DMS114 treated with DMSO at 0.1 percent for 48 hours (cell line): ENCODE measurements around the gene GMNC.
"Not testable (repeated sequence)": the region's sequence is repeated elsewhere in the genome, so short reads cannot be mapped to it uniquely, and the experiment has no call there.

Source experiments
- DNase-seq: peaks from one replicate; lab custom pipeline; 2025; ENCODE audit not compliant: unreplicated experiment; lab: John Stamatoyannopoulos, UW

The GMNC gene

DNA sequence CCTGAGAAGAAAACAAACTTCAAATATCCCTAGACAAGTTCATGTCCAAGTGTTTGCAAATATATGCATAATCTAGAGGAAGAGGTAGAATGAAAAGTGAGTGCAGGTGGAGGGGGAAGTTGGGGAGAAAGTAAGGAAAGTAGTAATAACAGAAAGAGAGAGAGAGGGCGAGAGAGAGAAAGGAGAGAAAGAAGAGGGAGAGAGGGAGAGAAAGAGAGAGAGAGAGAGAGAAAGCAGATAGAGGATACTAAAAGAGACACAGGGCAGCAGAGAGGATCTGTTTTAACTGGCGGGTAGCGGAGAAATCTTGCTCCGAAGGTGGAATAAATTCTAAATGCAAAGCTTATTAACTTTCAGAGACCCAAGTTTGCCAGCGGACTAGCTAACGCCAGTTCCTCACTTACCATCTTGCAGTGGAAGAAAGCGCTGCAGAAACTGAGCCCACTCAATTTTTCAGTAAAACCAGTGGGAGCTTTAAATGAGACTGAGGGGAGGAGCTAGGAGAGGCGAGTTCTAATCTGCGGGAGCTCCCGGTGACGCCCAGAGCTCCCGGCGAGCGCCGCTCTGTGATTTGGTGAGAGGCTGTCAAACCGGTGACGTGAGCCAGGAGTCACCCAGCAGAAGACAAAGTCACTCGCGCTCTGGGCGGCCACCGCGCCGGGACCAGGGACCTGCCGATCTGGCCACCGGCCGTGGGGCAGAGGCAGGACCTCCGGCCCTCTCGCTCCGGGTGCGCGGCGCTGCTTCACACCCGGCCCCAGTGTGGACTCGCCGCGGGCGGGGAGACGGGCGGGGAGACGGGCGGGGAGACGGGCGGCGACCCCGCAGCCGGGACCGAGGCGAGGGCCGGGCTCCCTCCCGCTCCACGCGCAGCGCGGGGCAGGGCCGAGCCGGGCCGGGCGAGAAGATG is at the start of gene GMNC:
TSS of gene GMNC (minus strand) at position 486 of the 910 bp plus-strand sequence. CDS start at position 407, 79 bp downstream.
- DNase-seq: no peak

GRCh38 chr3:190911382-190911781 is 48.9 kb upstream of the GMNC start:
- DNase-seq: no peak

DNA sequence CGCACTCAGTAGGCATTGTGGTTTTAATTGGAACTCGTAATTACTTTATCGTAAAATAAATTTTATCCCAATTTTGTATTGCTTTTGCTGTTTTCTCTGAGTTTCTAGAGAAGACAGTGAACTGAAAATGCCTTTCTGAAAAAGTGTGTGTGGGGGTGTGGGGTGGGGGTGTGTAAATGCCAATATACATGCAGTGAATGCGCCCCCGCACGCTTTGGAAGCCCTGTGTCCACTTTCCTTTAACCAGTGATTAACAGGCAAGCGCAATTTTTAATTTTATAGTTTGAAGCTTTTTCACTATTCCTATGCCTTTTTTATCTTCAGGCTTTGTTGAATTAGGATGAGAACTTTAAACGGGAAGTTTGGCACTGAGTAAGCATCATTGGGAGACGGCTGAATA is 47.4 kb upstream of the GMNC start:
- no peak for DNase-seq

GRCh38 chr3:190903156-190903555 is 40.7 kb upstream of the GMNC start:
- no peak for DNase-seq

GRCh38 chr3:190902292-190902691 is 39.8 kb upstream of the GMNC start:
- no peak for DNase-seq

DNA sequence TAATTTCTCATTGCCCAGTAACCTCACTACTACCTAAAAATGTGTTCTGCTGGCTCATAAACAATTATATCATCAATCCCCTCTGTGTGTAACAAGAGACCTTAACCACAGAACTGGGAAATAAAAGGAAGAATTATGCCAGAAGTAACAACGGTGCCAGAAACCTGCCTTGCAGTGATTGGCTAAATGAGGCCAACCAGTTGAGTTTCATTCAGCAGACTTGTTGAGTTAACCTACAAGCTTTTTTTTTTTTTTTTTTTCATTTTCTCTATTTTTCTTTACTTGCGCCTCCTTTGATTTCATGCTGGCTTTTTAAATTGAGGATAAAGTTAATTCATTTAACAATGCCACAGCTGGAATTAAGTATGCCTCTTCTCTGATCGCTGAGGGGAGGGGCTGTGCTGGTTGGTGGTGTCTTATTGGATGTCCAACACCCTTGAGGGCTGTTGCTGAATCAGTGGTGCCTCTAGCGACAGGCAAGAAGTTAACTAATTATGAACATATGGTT is 30.0 kb upstream of the GMNC start:
- DNase-seq: no peak

DNA sequence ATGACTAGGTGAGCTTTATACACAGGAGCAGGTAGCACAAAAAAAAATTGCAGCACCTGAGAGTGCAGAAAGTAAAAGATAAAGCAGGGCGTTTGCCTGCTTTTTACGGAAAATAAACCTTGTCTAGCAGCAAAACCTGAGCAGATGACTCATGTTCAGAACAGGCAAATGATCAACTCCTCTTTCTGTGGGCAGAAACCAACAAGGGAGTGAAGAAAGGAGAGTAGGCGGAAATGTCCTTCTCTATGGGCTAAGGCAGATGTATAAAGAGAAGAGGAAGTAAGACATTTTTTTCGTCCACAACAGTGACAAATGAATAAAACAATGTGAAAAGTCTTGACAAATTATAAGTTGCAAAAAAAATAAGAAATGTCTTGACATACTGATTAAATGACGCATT is 24.5 kb upstream of the GMNC start:
- DNase-seq: no peak

GRCh38 chr3:190883973-190884832 is 21.7 kb upstream of the GMNC start:
- DNase-seq: peak; percentile 64

GRCh38 chr3:190883141-190883540 is 20.6 kb upstream of the GMNC start:
- no peak for DNase-seq

- DNase-seq: no peak
These were observed 15.4 kb upstream of the GMNC start for GRCh38 chr3:190877925-190878324.

- DNase-seq: not testable (repeated sequence)
These were observed 13.9 kb upstream of the GMNC start for GRCh38 chr3:190876433-190876832.

DNA sequence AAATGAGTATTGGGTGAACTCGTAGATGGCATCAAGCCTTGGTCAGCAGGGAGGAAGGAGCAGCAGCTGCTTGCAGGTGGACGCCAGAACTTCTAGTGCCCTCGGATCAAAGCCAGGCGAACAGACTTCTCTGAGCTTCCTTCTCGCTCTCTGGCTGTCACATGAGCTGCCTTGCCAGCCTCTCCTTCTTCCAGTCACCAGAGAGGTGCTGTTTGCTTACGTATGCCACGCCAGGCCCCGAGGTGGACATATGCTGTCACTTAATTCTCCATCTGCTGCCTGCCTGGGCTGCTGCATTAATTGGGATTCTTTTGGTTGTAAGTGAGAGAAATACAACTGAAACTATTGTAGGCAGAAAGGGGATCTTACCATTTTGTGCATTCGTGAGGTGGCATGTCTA is 12.6 kb upstream of the GMNC start:
- not testable (repeated sequence) for DNase-seq

- DNase-seq: no peak
These were observed 7.6 kb upstream of the GMNC start for GRCh38 chr3:190870127-190870526.

DNA sequence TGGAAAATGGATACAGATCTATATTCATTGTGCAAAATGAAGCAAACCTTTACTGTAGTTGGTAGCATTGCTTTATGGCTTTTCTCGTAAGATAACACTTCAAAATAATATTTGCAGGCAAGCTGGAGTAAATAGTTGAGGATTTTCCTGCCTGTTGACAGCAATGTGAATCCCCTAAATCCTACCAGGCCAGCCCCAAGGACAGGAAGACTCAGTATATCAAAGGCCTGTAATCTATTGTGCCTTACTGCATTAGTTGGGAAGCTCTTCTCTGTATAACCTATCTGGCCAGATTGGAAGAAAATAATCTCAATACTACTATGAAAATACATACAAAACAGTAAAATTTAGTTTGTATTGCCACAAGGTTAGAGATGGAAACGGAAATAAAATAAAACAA is 4.6 kb upstream of the GMNC start:
- DNase-seq: no peak

DNA sequence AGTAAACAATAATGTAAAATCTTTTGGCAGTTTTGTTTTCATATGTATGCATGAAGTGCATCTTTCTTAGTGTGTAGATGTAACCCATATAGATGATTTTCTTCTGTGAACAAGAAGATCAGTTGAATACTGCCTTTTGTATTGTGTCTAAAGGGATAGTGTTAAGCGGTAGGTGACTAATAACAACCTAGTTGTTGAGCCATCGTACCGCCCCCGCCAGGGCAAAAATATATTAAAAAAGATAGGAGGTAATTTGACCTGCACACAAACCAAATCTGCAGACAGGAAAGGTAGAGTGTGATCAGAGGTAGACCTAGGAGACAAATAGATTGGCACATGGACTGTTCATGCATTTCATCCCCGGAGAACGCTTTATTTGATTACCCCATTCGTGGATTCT is 3.3 kb upstream of the GMNC start:
- no peak for DNase-seq

- no peak for DNase-seq
These were observed 2.9 kb upstream of the GMNC start for GRCh38 chr3:190865419-190865818.

DNA sequence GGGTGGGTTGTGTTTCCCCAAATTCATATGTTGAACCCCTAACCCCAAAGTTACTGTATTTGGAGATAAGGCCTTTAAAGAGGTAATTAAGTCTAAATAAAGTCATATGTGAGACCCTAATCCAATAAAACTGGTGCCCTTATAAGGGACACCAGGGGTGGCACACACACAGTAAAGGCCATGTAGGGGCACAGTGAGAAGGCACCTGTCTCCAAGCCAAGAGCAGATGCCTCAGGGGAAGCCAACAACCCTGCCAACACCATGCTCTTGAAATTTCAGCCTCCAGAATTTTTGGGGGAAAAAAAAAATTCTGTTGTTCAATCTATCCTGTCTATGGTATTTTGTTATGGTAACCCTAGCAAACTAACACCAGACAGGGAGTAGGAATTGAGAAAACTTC is 1.5 kb upstream of the GMNC start:
- DNase-seq: no peak

GRCh38 chr3:190863119-190863465 is 598 bp upstream of the GMNC start:
- no peak for DNase-seq

- DNase-seq: no peak
These were observed 2.0 kb downstream of the GMNC start for GRCh38 chr3:190860521-190860920.

GRCh38 chr3:190855151-190855550 is 7.3 kb downstream of the GMNC start:
- no peak for DNase-seq

DNA sequence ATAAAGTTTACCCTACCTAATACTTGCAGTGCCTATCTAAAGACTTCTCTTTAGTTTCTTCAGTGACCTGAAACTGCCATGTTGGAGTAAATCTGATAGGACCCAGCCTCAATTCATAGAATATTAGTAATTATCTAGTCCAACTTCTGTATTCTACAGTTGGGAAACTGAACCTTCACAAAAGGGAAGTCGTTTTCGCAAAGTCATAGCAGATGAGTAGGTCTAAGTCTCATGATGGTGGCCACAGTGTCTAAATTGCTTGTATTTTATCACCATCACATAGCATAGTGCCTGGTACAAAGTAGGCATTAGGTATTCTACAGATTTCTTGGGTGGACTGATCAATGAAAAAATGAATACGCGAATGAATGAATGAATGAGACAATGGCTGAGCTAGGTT is 8.4 kb downstream of the GMNC start:
- no peak for DNase-seq

DNA sequence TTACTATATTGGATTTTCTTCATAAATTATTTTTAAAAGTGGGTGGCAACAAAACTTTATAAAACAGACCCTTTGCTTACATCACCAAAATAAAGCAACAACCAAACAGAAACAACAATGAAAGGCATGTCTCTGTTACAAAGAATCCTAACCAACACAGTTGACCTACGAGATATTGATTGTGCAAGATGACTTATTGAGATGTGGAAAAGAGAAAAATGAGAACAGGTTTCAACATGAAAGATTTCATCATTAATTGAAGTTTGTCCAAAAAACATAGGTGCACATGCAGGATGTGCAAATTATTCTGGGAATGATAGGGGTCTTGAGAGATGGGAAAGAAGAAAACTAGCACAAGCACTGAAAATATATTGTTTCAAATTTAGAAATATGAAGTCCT is 9.0 kb downstream of the GMNC start:
- DNase-seq: no peak
